ENCODE data around the gene ZNF316.

- TF ChIP-seq CTCF (IDR thresholded peaks at IDR 0.05) (no peak), POLR2A (IDR thresholded peaks at IDR 0.05) (no peak)
Measured at GRCh38 chr7:6680146-6680545, 43.0 kb downstream of the ZNF316 start.
